GM11168 (cell line): Measurements from ENCODE around the gene TUBG2.
"Not testable (repeated sequence)": the region's sequence is repeated elsewhere in the genome, so short reads cannot be mapped to it uniquely, and the experiment has no call there.

Experiments used
- in situ Hi-C: fragments of 300-500 bp; cut with MboI; formaldehyde crosslinking; loops from one replicate; pipeline ENCODE4 v1.12.0; 2022; ENCODE audit warnings: low sequenced_read_pairs; ENCODE audit not compliant: unreplicated experiment

Gene TUBG2

DNA sequence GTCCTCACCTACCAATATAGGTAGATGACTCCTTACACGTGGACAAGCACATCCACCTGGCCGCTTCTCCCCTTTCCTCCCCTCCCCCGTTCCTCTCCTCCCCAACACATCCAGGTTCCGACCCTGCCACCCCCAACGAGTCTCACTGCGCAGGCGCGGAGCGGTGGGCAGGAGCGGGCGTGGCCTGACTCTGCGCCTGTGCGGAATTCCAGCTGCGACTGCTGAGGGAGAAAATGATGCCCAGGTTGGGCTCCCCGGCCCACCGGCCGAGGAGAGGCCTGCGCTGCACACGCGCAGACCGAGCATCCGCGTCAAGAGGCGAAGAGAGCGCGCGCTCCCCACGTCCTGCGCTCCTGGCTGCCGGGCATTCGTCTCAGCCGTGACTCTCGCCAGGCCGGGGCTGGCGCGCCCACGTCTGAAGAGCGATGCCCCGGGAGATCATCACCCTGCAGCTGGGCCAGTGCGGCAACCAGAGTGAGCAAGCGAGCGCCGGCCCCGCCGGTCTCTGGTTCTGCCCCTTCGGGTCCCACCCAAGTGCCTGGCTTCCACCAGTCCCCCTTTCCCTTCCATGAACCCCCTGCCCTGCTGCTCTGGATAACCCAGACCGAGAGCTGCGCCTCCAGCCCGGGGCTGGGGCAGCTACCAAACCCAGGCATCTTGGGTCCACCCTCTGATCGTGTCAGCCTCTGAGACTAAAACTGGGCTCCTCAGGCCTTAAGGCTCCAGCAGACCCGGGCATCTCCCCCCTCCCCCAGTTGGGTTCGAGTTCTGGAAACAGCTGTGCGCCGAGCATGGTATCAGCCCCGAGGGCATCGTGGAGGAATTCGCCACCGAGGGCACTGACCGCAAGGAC is at the start of gene TUBG2:
Gene TUBG2, plus strand, starts transcription at position 206 of the 853 bp plus-strand sequence. Its CDS starts 220 bp downstream, at position 426.
- in situ Hi-C loops, result no loop called here

DNA sequence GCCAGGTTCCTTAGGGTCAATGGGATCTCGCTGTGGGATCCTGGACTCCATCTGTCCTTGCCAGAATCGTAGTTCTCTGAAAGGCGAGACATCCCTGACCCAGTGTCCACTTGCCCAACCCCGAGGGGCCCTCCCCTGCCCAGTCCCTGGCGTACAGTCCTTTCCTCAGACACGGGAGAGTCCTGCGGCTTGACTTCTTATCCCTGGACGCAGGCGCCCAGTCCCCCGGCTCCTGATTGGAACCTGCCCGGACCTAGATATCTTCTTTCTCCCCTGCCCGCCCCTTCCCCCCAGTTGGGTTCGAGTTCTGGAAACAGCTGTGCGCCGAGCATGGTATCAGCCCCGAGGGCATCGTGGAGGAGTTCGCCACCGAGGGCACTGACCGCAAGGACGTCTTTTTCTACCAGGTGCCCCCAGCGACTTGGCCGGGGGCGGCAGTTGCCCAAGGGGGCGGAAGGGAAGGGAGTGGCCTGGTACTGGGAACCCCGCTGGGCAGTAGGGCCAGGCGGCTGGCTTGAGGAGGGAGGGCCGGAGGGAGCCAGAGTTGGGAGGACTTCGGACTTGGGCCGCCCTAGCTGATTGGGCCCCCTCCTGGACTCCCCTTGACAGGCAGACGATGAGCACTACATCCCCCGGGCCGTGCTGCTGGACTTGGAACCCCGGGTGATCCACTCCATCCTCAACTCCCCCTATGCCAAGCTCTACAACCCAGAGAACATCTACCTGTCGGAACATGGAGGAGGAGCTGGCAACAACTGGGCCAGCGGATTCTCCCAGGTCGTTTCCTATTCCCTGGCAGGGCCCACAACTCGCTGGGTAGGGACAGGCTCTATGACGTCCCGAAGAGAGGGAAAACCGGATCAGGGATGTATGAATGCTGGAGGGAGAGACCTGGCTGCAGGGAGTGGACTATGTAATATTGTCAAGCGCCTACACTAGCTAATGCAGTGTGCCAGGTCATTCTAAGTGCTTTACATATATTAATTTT is 49.0 kb upstream of the TUBG2 start:
- in situ Hi-C loops, result not testable (repeated sequence)

DNA sequence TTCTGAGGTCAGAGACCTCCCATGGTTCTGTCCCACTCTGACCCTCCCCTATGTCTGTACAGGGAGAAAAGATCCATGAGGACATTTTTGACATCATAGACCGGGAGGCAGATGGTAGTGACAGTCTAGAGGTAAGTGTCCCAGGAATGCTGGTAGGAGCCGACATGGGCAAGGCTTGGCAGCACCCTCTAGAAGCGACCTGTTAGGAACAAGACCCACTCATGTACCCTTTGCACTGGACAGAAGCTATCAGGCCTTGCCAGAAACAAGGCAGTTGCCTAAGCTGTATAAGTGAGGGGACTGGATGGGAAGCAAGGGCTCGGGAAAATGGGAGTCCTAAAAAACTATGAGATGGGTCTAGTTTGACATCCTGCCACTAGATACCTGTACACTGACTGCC is 47.1 kb upstream of the TUBG2 start:
- in situ Hi-C loops, result no loop called here

DNA sequence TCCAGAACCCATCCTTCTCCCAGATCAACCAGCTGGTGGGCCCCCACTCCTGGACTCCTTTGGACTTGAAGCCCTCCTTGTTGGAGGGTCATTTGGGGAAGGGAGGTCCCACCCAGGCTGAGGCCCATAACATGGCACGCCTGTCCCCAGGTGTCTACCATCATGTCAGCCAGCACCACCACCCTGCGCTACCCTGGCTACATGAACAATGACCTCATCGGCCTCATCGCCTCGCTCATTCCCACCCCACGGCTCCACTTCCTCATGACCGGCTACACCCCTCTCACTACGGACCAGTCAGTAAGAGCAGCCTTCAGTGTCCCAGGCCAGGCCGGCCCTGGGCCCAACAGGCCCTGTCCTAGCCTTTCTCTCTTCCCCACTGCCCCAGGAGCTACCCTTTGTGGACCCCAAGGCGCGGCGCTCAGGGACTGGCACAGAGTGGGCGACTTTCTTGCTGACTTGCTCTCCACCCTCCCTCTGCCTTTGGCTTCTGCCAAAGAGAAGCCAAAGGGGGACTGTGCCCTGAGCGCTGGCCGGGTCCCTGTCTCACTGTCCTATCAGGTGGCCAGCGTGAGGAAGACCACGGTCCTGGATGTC is 45.3 kb upstream of the TUBG2 start:
- in situ Hi-C loops, result no loop called here

DNA sequence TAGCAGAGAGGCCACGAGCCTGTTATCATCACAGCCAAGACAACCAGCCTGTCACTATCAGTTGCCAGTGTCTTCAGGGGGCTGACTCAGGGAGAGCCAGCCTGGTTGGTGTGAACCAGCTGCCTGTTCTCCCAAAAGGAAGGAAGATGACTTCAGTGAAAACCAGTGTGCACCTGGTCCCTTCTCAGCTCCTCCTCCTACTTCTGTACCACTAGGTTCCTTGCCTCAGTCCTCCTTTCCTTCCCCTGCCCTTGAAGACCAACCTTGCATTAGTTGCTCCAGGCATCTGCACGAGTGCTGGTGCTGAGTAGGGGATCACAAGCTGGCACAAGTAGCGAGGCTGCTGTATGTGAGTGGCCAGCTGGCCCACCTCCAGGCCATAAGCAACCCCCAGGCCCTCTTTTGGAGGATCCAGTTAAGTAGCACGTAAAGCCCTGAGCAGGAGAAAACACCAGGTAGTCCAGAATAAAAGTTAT is 41.1 kb upstream of the TUBG2 start:
- in situ Hi-C loops, result no loop called here

DNA sequence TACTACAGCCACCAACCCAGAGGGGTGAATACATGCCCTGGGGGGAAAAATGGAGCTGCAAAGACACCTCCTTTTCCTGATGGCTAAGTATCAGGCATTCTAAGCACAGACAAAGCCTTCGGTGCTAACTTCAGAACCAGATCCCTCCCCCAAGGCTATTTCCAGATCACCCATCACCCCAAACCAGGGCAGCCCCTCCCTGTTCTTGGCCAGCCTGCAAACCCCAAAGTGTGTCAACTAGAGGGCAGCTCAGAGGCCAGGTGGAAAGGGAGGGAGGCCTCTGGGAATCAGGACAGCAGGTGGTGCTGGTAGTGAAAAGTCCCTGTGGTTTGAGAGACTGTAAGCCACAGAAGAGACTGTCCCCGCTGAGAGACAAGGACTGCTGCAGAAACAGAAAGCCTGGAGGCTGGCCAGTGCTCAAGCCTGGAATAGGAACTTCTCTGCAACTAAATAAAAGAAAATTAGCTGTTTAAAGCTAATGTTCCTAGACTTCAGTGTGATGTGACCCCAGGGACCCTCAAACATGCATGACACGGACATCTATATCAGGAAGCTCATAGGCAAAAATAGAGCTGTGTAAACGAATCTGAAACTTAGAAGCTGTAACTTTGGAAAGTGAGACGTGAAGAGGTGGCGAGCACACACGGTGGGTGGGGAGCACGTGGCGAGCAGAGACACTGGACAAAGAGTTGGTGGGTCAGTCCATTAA is 40.5 kb upstream of the TUBG2 start:
- in situ Hi-C loops, result no loop called here

DNA sequence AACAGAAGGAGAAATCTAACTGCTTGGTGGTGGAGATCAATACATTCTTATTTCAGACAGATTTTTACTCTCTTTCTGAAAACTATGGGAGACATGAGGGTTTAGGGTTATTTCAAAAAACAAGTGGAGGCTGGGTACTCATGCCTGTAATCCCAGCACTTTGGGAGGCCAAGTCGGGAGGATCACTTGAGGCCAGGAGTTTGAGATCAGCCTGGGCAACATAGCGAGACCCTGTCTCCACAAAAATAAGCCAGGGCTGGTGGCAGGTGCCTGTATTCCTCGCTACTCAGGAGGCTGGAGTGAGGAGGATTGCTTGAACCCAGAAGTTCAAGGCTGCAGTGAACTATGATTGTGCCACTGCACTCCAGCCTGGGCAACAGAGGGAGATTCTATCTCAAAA is 37.1 kb upstream of the TUBG2 start:
- in situ Hi-C loops, result not testable (repeated sequence)

DNA sequence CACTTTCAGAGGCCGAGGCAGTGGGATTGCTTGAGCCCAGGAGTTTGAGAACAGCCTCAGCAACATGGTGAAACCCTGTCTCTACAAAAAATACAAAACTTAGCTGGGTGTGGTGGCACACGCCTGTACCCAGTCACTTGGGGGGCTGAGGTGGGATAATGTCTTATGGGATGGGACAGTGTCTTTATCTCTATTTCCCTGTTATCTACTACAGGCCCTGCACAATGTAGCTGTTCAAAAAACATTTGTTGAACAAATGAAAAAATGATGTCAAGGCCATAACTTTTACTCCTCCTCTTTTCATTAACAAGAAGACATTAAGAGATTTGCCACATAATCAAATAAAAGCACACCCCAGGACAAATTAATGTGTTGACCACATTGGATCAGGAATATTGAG is 35.8 kb upstream of the TUBG2 start:
- in situ Hi-C loops, result no loop called here

DNA sequence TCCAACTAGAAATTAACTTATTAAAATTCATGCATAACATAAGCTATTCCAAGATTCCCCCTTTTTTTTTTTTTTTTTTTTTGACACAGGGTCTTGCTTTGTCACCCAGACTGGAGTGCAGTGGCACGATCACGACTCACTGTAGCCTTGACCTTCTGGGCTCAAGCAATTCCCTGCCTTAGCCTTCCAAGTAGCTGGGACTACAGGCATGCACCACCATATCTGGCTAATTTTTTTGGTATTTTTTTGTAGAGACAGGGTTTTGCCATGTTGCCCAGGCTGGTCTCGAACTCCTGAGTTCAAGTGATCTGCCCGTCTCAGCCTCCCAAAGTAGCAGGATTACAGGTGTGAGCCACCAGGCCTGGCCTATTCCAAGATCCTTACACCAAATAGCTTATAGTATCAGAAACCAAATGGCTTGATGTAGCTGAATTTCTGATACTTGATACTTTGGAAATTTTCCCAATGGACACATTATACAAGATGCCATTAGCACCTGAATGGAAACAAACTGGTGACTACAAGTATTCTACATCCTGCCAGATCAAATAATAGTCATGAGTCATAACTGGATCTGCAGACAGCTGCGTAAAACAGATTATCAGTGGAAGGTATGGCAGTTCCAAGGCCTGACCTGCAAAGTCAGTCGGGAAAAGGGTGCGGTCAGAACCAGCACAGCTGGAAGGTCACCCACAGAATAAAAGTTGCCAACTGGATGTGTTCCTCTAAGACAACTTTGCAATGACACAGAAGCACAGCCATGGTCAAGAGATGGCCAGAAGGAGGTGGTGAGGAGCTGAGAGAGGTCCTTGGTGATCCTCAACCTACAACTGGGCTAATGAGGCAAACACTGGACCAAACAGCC is 35.1 kb upstream of the TUBG2 start:
- in situ Hi-C loops, result no loop called here

DNA sequence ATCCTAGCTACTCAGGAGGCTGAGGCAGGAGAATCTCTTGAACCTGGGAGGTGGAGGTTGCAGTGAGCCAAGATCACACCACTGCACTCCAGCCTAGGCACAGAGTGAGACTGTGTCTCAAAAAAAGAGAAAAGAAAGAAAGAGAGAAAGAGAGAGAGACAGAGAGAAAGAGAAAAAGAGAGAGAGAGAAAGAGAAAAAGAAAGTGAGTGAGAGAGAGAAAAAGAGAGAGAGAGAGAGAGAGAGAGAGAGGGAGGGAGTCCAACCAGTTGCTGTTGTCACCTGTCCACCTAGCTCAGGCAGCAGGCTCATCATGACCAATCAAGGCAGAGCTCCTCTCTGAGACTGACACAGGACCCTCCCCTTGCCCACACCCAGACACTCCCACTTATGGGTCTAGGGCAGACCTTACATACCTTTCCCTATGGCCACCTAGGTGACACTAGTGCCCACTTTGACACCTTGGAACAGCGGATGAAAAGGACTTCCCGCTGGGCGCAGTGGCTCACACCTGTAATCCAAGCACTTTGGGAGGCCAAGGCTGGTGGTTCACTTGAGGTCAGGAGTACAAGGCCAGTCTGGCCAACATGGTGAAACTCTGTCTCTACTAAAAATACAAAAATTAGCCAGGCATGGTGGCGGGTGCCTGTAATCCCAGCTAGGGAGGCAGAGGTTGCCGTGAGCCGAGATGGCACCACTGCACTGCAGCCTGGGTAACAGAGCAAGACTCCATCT is 31.9 kb upstream of the TUBG2 start:
- in situ Hi-C loops, result not testable (repeated sequence)

DNA sequence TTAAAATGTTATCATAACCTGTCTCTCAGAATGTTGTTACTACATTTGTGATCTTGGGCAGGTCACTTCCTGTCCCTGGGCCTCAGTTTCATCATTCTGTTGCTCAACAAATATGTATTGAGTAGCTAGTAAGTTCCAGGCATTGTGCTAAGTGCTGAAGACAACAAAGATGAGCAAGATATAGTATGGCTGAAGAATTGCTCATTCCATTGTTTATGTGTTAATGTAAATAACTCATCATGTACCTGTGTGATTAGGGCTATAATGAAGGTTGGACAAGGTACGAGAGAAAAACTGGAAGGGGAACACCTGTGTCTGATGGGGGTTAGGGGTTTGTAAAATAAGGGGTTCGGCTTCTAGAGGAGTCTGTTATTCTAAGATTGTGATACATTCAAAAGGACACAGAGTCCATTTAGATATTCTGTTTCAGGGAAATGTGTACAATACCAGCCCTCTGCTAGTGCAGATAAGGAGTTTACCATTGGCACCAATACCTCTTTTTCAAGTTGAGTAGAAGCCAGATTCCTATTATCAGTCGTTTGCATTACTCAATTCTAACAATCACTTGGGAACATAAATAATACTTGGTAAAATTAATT is 29.6 kb upstream of the TUBG2 start:
- in situ Hi-C loops, result no loop called here

DNA sequence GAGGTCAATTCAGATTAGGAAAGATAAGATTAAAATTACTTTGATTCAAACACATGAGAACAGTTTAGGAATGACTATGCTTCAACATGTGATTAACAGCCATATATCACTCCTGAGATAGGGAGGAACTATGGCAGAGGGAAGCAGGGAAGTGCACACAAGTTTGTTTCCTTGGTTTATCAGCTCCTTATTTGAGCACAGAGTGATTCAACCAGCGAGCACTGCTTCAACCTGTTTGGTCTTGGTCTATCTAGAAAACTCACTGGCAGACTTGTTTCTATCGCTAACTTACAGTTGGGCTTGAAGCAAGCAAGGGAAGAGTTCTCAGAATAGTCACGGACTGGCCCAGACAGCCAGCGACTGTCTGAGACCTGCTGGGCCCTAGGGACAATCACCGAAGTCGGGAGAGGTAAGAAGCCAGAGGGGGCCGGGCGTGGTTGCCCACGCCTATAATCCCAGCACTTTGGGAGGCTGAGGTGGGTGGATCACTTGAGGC is 26.1 kb upstream of the TUBG2 start:
- in situ Hi-C loops, result no loop called here

DNA sequence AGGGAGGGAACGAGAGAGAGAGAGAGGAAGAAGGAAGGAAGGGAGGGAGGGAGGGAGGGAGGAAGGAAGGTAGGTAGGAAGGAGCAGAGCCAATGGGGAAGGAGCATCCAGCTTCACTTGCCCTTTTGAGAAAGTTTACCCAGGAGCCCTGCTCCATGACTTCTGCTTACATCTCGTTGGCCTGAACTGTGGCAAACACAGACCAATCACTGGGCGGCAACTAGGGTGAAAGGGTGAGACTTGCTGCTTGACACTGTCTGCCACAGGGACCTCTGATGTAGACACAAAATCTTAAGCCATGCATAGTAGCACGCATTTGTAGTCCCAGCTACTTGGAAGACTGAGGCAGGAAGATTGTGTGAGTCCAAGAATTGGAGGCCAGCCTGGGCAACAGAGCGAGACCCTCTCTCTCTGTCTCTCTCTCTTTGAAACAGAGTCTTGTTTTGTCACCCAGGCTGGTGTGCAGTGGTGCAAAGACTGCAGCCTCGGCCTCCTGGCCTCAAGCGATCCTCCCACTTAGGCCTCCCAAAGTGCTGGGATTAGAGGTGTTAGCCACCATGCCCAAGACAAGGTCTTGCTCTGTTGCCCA is 19.5 kb upstream of the TUBG2 start:
- in situ Hi-C loops, result no loop called here

DNA sequence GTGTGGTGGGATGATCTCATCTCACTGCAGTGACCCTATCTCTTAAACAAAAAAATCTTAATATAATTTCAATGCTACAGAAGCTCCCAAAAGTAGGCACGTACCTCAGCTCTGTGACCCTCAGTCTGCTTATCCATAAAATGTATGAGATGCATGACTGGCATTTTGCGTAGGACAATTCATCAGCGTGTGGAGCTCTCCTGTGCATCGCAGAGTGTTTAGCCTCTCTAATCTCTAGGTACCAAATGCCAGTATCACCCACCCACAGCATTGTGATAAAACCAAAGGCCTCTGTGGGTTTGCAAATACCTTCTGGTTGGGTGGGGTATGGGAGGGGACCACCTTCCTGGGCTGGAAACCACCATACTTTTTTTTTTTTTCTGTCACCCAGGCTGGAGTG is 19.0 kb upstream of the TUBG2 start:
- in situ Hi-C loops, result no loop called here

DNA sequence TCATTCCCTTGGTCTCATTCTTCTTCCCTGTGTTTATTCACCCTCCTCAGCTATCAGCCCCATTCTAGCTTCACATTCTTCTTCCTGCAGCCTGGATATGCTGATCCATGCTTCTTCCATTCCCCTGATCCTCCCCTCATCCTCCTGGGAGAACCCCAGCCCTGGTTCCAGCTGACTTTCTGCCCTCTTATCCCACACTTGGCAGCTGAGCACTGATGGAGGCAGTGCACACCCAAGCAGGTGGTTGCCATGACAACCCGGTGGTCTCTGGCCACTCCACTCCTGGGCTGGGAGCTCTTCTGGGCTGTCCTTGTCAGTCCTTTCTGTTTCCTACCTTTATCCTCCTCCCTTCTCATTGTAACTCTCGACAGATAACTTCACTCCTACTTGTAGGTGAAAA is 16.7 kb upstream of the TUBG2 start:
- in situ Hi-C loops, result no loop called here

DNA sequence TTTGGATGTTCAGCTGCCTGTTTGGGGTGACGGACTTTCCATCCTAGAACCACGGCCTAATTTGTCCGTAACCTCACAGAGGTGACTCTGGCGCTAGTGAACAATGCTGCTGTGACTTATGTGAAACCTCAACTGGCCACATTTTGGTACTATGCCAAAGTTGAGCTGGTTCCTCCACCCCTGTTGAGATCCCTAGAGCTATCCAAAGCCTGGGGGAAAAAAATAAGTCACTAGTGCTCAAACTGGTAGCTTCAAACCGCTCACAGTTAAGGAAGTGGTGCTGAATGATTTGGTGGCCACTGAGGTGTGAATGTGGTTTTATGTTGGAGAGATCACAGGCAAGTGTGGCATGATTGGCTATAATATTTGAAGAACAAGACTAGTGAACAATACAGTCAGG is 11.3 kb upstream of the TUBG2 start:
- in situ Hi-C loops, result no loop called here

DNA sequence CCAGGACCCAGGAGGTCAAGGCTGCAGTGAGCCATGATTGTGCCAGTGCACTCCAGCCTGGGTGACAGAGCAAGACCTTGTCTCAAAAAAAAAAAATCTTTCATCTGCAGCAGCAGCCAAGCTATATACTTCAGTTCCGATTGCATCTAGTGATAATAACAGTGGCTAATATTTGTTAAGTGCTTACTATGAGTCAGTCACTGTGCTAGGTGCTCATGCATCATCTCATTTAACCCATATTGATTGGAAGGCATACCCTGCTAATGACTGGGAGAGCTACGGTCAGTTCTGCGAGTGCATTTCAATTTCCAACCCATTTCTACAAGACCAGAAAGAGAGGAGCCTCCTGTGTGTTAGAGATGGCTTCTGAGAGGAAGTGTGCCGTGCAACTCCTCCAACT is 7.7 kb upstream of the TUBG2 start:
- in situ Hi-C loops, result no loop called here
